H9 (cell line): ENCODE results near the gene CAMK2B. TPM values are rescaled to one million over a fixed set of nuclear protein-coding genes. Genes with fewer than 3 reads are reported as not detected.

Experiments used
- DNase-seq: peaks from one replicate; pipeline ENCODE4 v3.0.0-alpha.2; 2017
- H2AFZ ChIP-seq: one replicate; pipeline ENCODE4 v1.6.1; 2013; ENCODE audit warnings: mild to moderate bottlenecking, low read length, control low read depth, moderate library complexity
- H2AK5ac ChIP-seq: 2 replicates; pipeline ENCODE4 v1.6.1; 2013; ENCODE audit warnings: low read length, control low read depth, mixed read lengths; ENCODE audit not compliant: insufficient read length
- H2BK120ac ChIP-seq: one replicate; pipeline ENCODE4 v1.6.1; 2013; ENCODE audit warnings: low read depth, mild to moderate bottlenecking, low read length, control low read depth, inconsistent platforms; ENCODE audit not compliant: poor library complexity, severe bottlenecking
- H2BK12ac ChIP-seq: 2 replicates; pipeline ENCODE4 v1.6.1; 2013; ENCODE audit warnings: low read length, control low read depth, mixed read lengths, low read depth; ENCODE audit not compliant: insufficient read length
- H2BK15ac ChIP-seq: 2 replicates; pipeline ENCODE4 v1.6.1; 2013; ENCODE audit warnings: low read depth, low read length, control low read depth
- H2BK20ac ChIP-seq: one replicate; pipeline ENCODE4 v1.6.1; 2013; ENCODE audit warnings: low read depth, mild to moderate bottlenecking, low read length, control low read depth, inconsistent platforms; ENCODE audit not compliant: poor library complexity, severe bottlenecking
- H2BK5ac ChIP-seq: 2 replicates; pipeline ENCODE4 v1.6.1; 2013; ENCODE audit warnings: low read length, control low read depth, mixed read lengths; ENCODE audit not compliant: insufficient read length
- H3K14ac ChIP-seq: 2 replicates; pipeline ENCODE4 v1.6.1; 2013; ENCODE audit warnings: low read length, control low read depth; ENCODE audit not compliant: insufficient read depth
- H3K18ac ChIP-seq: 2 replicates; pipeline ENCODE4 v1.6.1; 2013; ENCODE audit warnings: low read depth, mild to moderate bottlenecking, mixed read lengths, low read length, control low read depth; ENCODE audit not compliant: insufficient read length
- H3K23ac ChIP-seq: 2 replicates; pipeline ENCODE4 v1.6.1; 2013; ENCODE audit warnings: low read length, control low read depth, mixed read lengths, low read depth; ENCODE audit not compliant: insufficient read length
- H3K23me2 ChIP-seq: 2 replicates; pipeline ENCODE4 v1.6.1; 2013; ENCODE audit warnings: low read depth, mild to moderate bottlenecking, mixed read lengths, low read length, control low read depth; ENCODE audit not compliant: insufficient read length, poor library complexity, severe bottlenecking
- H3K27ac ChIP-seq: 2 replicates; pipeline ENCODE4 v1.5.1; 2013; ENCODE audit warnings: low read length, control low read depth, mixed read lengths, low read depth; ENCODE audit not compliant: insufficient read length
- H3K27me3 ChIP-seq: 2 replicates; pipeline ENCODE4 v1.6.1; 2013; ENCODE audit warnings: low read length, control low read depth, inconsistent platforms; ENCODE audit not compliant: insufficient read depth
- H3K4ac ChIP-seq: 2 replicates; pipeline ENCODE4 v1.6.1; 2013; ENCODE audit warnings: low read depth, mild to moderate bottlenecking, control low read depth, inconsistent platforms, low read length, moderate library complexity
- H3K4me1 ChIP-seq: 2 replicates; pipeline ENCODE4 v1.6.1; 2013; ENCODE audit warnings: low read length, control low read depth, inconsistent platforms; ENCODE audit not compliant: insufficient read depth
- H3K4me2 ChIP-seq: 2 replicates; pipeline ENCODE4 v1.6.1; 2013; ENCODE audit warnings: low read length, control low read depth, mixed read lengths; ENCODE audit not compliant: insufficient read length, insufficient read depth
- H3K56ac ChIP-seq: 2 replicates; pipeline ENCODE4 v1.6.1; 2013; ENCODE audit warnings: low read depth, mild to moderate bottlenecking, mixed read lengths, low read length, control low read depth; ENCODE audit not compliant: insufficient read length
- H3K79me1 ChIP-seq: 2 replicates; pipeline ENCODE4 v1.6.1; 2013; ENCODE audit warnings: low read depth, mild to moderate bottlenecking, moderate library complexity, low read length, control low read depth, inconsistent platforms; ENCODE audit not compliant: insufficient read depth, poor library complexity, severe bottlenecking
- H3K79me2 ChIP-seq: 2 replicates; pipeline ENCODE4 v1.6.1; 2013; ENCODE audit warnings: low read length, control low read depth, inconsistent platforms; ENCODE audit not compliant: insufficient read depth
- H3K9ac ChIP-seq: 2 replicates; pipeline ENCODE4 v1.6.1; 2013; ENCODE audit warnings: low read length, control low read depth, mixed read lengths; ENCODE audit not compliant: insufficient read length; ENCODE audit errors: extremely low read depth
- H3K9me3 ChIP-seq: one replicate; pipeline ENCODE4 v1.6.1; 2013; ENCODE audit warnings: low read depth, low read length, inconsistent platforms; ENCODE audit not compliant: control insufficient read depth
- H3T11ph ChIP-seq: one replicate; pipeline ENCODE4 v1.6.1; 2013; ENCODE audit warnings: mild to moderate bottlenecking, low read length, control low read depth, inconsistent platforms
- H4K20me1 ChIP-seq: one replicate; pipeline ENCODE4 v1.6.1; 2013; ENCODE audit not compliant: control insufficient read depth, insufficient read length, insufficient read depth
- H4K5ac ChIP-seq: 2 replicates; pipeline ENCODE4 v1.6.1; 2013; ENCODE audit warnings: low read depth, mild to moderate bottlenecking, mixed read lengths, low read length, control low read depth; ENCODE audit not compliant: insufficient read length
- H4K8ac ChIP-seq: replicated peaks from 2 replicates; pipeline ENCODE4 v1.6.1; 2013; ENCODE audit warnings: low read length, control low read depth, mixed read lengths, low read depth; ENCODE audit not compliant: insufficient read length
- H4K91ac ChIP-seq: 2 replicates; pipeline ENCODE4 v1.6.1; 2013; ENCODE audit warnings: low read depth, mild to moderate bottlenecking, moderate library complexity, mixed read lengths, low read length, control low read depth; ENCODE audit not compliant: insufficient read length
- H3K27ac Mint-ChIP-seq, 3 experiments: 2 replicates in 2 of 3; 3 replicates in 1 of 3; pipeline ENCODE4 v1.8.0; 2020 to 2021; ENCODE audit warnings: mixed read lengths in 3 of 3, mild to moderate bottlenecking in 1 of 3, moderate library complexity in 1 of 3
- H3K27me3 Mint-ChIP-seq: 2 replicates; pipeline ENCODE4 v1.8.0; 2021; ENCODE audit warnings: low read depth, mild to moderate bottlenecking, moderate library complexity, mixed read lengths
- H3K36me3 Mint-ChIP-seq, 3 experiments: 2 replicates in 2 of 3; 3 replicates in 1 of 3; pipeline ENCODE4 v1.8.0; 2020 to 2021; ENCODE audit warnings: low read depth in 3 of 3, mixed read lengths in 3 of 3; ENCODE audit not compliant: insufficient read depth in 1 of 3
- H3K4me1 Mint-ChIP-seq, 2 experiments: 2 replicates each; pipeline ENCODE4 v1.8.0; 2020; ENCODE audit warnings: mixed read lengths in 2 of 2
- H3K4me3 Mint-ChIP-seq, 2 experiments: 2 replicates in 1 of 2; 3 replicates in 1 of 2; pipeline ENCODE4 v1.8.0; 2020 to 2021; ENCODE audit warnings: mild to moderate bottlenecking in 2 of 2, mixed read lengths in 2 of 2, moderate library complexity in 1 of 2
- H3K9me3 Mint-ChIP-seq, 2 experiments: 2 replicates in 1 of 2; 3 replicates in 1 of 2; pipeline ENCODE4 v1.8.0; 2020; ENCODE audit warnings: mild to moderate bottlenecking in 2 of 2, mixed read lengths in 2 of 2, moderate library complexity in 1 of 2
- CTCF ChIP-seq: fragments of 200-600 bp; sonication (generic); conservative IDR thresholded peaks from 3 replicates; pipeline ENCODE4 v1.8.0; 2021; ENCODE audit warnings: antibody characterized with exemption, mild to moderate bottlenecking
- WGBS: extraction: QIAGEN DNeasy Blood & Tissue Kit; methylation state at CpG from one replicate; pipeline ENCODE4 v1.1.7; 2013; ENCODE audit warnings: missing lambda C conversion rate, low lambda C conversion rate, mixed read lengths; ENCODE audit not compliant: insufficient read length; ENCODE audit errors: extremely low coverage; 5-methylcytosine and 5-hydroxymethylcytosine counted together
- total RNA-seq: library from RNA; stranded (reverse); gene quantifications from 2 replicates; pipeline ENCODE4 v1.2.1, GENCODE V29; 2021

The CAMK2B gene
- total RNA-seq, 1 experiment from 2014 or later: 0.17 TPM

GRCh38 chr7:44292876-44293560 lies 32.4 kb downstream of the CAMK2B start:
- no peaks in the 10 kb centered on the region for H3K4me1 ChIP-seq
- no peak overlapping the region for H3K56ac ChIP-seq
- H3K4me2 ChIP-seq: no peak overlapping the region
- no peak overlapping the region for H4K5ac ChIP-seq
- H3K79me1 ChIP-seq: no peaks in the 10 kb centered on the region
- H3K18ac ChIP-seq: no peak overlapping the region
- H4K20me1 ChIP-seq: no peaks in the 10 kb centered on the region
- H3K4me3 Mint-ChIP-seq: no peak overlapping the region
- H3K23me2 ChIP-seq: no peaks in the 10 kb centered on the region
- no peak overlapping the region for H2BK15ac ChIP-seq
- no peak overlapping the region for H2BK12ac ChIP-seq
- H3K4me1 Mint-ChIP-seq: peaks cover 8 to 24% of the 10 kb centered on the region in 2 experiments; a peak in 3 of 4 replicates
- no peaks in the 10 kb centered on the region for H3K79me2 ChIP-seq
- H3T11ph ChIP-seq: no peak overlapping the region
- H3K36me3 Mint-ChIP-seq: no peaks in the 10 kb centered on the region
- H3K9me3 ChIP-seq: no peaks in the 10 kb centered on the region
- no peak overlapping the region for H3K23ac ChIP-seq
- no peak overlapping the region for H4K8ac ChIP-seq
- H3K9me3 Mint-ChIP-seq: no peaks in the 10 kb centered on the region
- no CpG with 5 or more reads among the region's 13 CpGs for WGBS
- DNase-seq: no peak
- no peak overlapping the region for H3K4ac ChIP-seq
- H3K27me3 Mint-ChIP-seq: peaks cover 61% of the 10 kb centered on the region
- H4K91ac ChIP-seq: no peak overlapping the region
- no peak overlapping the region for H2BK120ac ChIP-seq
- no peak overlapping the region for H3K27ac Mint-ChIP-seq
- H3K9ac ChIP-seq: no peak overlapping the region
- no peak for TF ChIP-seq CTCF
- no peak overlapping the region for H2BK5ac ChIP-seq
- no peak overlapping the region for H2AFZ ChIP-seq
- no peak overlapping the region for H2AK5ac ChIP-seq
- H3K27ac ChIP-seq: no peak overlapping the region
- H3K27me3 ChIP-seq: no peaks in the 10 kb centered on the region
- H3K14ac ChIP-seq: no peak overlapping the region
- H2BK20ac ChIP-seq: no peak overlapping the region
